NCI-H128 (cell line): ENCODE data around the gene PSAP.

Source experiments
- DNase-seq: peaks from one replicate; lab custom pipeline; 2025; ENCODE audit not compliant: unreplicated experiment; lab: John Stamatoyannopoulos, UW

Gene PSAP

DNA sequence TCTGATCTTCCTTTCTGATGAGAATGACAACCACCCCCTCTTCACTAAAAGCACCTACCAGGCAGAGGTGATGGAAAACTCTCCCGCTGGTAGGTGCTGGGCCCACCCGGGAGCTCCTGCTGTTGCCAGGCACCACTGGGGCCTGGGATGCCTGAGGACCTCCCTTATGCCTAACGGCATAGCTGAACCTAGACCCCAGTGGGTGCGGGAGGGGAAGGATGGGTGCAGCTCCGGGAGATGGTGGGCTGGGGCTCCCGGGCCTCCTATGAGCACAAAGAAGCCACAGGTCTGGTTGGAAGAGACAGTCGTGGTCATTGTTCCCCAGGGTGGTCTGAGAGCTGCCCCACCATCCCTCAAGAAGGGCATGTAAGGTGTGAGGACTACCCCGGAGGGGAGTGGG, 62.1 kb downstream of the PSAP start:
- DNase-seq = no peak

DNA sequence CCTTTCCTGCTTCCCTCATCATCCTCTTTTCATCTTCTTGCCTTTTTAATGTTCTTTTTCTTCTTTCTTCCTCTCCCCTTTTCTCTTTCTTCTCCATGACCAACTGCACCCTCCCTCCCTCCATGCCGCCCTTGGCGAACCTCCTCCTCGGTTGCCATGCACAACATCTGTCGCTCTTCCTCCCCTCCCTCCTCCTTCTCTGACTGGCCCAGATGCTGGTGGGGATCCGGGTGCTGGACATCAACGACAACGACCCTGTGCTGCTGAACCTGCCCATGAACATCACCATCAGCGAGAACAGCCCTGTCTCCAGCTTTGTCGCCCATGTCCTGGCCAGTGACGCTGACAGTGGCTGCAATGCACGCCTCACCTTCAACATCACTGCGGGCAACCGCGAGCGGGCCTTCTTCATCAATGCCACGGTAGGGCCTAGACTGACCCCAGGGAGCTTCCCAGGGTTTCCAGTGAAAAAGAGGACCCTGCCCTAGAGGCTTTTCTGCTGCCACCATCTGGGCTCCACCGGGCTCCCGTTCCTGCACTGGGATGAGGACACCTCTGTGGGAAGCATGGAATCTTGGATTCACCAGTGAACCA, 66.3 kb downstream of the PSAP start:
- no peak for DNase-seq

DNA sequence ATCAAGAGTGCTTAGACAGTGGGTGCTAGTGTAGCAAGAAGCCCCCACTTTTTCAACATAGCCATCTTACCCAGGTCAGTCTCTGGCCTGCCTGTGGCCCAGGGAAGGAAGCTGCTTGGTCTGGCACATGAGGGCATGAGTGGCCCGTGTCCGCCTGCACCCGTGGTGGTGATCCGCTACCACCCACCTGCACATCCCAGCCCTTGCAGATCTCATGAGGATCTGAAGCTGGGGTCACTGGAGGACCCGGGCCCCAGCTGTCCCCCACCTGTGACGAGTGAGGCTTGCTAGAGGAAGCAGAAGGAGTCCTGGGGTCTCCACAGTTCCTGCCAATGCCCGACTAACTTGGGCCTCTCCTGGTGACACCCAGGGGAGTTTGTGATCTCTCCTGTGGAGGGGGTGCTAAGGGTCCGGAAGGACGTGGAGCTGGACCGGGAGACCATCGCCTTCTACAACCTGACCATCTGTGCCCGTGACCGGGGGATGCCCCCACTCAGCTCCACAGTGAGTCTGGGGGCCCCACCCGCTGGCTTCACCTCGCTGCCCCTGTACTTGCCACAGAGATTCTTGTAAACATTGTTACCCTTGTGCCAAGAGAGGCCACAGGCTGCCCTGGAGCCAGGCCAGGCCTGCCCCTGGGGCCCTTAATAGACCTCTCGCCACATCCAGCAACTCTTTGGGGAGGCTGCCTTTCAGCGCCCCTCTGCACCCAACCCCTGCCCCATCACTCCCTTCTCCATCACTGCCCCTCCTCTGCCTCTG, 67.0 kb downstream of the PSAP start:
- DNase-seq = no peak

GRCh38 chr10:71782917-71783490, 68.0 kb downstream of the PSAP start:
- no peak for DNase-seq

DNA sequence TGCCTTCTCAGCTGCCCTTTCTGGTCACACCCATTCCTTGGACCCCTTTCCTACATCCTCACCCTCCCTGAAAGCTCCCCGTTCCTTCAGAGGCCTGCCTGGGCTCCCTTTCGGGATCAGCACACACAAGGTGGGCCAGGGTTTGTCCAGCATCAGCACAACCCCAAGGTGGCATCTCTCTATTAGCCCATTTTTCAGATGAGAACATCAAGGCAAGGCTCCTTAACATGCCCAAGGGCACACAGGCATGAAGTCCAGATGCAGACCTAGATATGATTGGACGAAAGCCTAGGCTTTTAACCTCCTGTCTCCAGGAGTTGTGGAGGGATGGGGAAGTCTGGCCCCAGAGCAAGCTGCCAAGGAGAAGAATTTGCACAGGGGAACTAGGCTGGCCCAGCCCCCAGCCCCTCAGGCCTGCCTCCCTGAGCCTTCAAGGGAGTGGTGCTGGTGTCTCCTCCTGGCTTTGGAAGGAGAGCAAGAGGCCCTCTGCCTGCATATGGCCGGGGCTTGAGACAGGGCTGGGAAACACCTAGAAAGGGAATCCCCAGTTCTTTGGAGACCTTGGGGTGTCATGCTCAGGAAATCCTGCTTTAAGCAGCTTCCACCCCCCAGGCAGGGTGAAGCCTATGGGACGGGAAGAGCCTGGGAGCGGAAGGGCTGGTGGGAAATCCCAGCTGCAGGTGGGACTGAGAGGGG, 68.7 kb downstream of the PSAP start:
- no peak for DNase-seq

GRCh38 chr10:71780719-71781118, 70.3 kb downstream of the PSAP start:
- no peak for DNase-seq

- no peak for DNase-seq
Observed at GRCh38 chr10:71780156-71780555, 70.9 kb downstream of the PSAP start.

DNA sequence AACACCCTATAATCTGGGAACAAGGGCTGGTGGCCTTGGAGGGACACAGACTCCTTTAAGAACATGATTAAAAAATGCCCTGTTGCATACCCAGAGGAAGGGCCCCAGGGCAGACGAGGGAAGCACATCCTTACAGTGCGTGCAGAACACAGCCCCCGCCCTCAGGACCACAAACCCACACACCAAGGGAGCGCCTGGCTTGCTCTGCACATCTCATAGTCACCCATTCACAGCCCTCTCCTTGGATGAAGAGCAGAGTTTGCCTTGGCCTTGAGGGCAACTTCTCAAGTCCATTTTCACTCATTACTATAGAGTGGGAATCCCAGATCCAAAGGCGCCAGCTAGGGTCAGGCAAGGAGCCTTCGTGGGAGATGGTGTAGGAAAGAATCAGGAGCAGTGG, 71.4 kb downstream of the PSAP start:
- DNase-seq = no peak

- no peak for DNase-seq
Observed at GRCh38 chr10:71778071-71778825, 72.8 kb downstream of the PSAP start.

GRCh38 chr10:71777213-71777985, 73.7 kb downstream of the PSAP start:
- no peak for DNase-seq

DNA sequence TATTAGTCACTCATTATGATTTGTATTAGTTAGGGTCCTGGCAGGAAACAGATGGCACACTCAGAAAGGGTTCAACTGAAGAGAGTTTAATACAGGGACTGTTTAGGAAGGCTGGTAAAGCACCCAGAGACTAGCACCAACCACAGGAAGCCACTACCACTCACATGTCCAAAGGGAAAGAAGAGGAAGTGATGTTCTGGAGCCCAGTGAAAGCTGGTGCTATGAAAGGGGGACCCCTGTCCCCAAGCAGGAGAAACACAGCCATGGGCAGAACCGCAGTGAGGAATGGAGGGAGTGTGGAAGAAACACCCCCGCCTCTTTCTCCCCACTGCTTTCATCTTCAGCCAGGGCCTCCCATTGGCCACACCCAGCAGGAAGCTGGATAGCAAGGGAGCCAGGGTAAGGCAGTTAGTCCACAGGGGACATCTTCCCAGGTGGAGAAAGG, 74.5 kb downstream of the PSAP start:
- DNase-seq = no peak

- no peak for DNase-seq
Observed at GRCh38 chr10:71774916-71775702, 75.9 kb downstream of the PSAP start.

DNA sequence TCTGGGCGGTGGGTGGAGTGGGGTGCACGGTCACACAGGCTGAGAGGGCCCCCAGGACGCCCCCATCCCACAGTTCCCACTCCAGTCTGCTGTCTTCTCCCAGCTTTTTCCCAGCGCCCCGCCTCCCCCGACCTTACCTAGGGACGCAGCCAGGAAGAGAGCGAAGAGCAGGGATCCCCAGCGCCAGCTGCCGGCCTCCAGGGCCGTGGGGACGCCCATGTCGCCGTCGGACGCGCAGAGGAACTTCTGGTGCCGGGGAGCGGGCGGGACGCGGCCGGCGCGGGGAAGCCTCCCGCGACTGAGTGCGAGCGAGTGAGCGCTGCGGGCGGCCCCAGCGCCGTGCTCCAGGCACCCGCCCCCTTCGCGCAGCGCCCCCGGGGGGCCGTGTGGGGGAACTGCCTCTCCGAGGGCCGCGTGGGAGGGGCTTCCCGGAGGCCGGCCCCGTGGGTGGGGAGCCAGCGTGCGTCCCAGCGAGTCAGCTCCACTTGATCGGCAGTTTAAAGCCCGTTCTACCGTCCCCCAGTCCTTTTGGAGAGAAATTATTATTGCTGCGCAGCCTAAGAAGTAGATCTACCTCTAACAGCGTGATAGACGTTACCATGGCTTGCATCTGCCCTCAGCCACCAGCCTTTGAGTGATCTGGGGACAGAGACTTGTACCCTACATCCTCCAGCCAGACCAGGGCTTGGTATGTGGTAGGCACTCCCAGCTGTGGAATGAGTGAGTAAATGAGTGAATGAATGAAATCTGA, 77.7 kb downstream of the PSAP start, which contains the start of gene VSIR:
Gene VSIR (minus strand): TSS at position 300 of the 751 bp plus-strand sequence. CDS start 81 bp downstream, at position 219.
- peak; percentile 45 for DNase-seq

GRCh38 chr10:71772832-71773220, 78.2 kb downstream of the PSAP start:
- DNase-seq = no peak

DNA sequence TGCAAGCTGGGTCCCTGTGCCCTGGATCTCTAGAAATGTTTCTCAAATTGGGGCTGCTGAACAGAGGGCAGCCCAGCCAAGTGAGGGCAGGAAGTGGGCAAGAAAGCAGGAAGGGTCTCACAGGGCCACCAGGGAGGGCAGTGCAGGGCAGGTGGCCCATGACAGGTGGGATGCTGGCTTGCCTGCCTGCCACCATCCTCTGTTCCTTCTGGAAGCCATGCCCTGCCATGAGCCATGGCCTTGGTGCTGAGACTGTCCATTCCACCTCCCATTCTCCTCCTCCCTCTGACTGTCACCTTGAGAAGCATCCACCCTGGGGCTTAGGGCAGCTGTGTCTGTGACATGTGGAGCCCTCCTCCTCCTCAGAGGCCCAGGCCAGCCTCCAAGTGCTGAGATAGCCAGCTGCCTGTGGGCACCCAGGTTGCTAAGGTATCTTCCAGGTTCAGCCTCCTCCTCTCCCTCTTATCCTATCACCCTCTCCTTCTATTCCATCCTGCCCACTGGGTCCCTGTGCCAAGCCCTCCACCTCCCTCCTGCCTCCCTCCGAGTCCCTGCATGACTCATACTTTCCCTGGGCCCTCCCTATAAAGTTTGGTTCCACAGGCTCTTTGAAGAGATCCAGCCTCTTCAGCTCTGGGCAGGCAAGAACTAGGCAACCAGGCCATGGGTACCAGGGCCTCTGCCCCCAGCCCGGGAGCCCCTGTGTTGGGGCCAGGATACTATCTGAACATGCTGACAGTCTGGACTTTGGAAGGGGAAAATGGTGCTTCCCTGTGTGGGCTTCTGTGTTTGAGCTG, 79.0 kb downstream of the PSAP start:
- no peak for DNase-seq

- no peak for DNase-seq
Observed at GRCh38 chr10:71771204-71771603, 79.8 kb downstream of the PSAP start.

DNA sequence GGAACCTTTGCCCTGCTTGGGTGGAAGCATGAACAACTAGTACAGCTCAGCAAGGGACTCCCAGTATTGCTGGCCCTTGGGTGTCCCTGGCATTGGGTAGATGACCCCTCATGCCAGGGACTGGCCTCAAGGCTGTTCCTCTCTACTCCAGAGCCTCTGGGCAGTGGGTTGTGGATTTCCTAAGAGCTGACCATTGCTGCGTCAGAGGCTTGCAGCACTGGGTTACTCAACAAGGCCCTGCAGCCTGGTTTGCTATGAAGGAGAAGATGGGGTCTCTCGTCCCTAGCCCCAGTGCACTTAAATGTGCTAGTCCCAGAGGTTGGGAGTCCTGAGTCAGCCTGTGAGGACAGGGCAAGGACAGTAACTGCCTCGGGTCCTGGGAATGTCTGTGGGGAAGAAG, 80.3 kb downstream of the PSAP start:
- DNase-seq = no peak

DNA sequence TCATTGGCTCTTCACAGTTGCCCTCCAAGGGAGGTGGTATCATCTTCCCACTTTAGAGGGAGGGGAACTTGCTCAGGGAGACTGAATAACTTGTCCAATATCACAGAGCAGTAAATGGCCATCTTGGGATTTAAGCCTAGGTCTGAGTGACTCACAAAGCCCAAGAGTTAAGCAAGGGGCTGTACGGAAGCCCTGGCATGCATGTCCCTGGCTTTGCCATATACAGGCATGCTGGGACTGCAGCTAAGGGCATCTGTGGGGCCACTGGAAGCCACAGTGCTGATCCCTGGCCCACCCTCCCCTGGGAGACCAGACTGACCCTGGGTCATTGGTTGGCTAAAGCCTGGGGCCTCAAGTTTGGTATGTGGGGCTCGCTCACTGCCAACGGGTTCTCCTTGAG, 80.8 kb downstream of the PSAP start:
- no peak for DNase-seq
